SJSA1 (cell line): ENCODE measurements around the gene APOC3. TPM values are rescaled to one million over a fixed set of nuclear protein-coding genes. Genes with fewer than 3 reads are reported as not detected.
"Not testable (repeated sequence)": the region's sequence is repeated elsewhere in the genome, so short reads cannot be mapped to it uniquely, and the experiment has no call there.

Experiments used
- DNase-seq, 2 experiments: peaks; one replicate each; pipeline ENCODE4 v3.0.0-alpha.2; 2015 to 2020; ENCODE audit warnings: low spot score in 2 of 2, low read depth in 1 of 2
- H3K27ac ChIP-seq: fragments of 250-450 bp; sonication (Bioruptor Pico); 2 replicates; pipeline ENCODE4 v1.5.1; 2020; ENCODE audit warnings: mild to moderate bottlenecking, moderate library complexity
- H3K27me3 ChIP-seq: fragments of 250-450 bp; sonication (Bioruptor Pico); replicated peaks from 2 replicates; pipeline ENCODE4 v1.5.1; 2020; ENCODE audit warnings: mild to moderate bottlenecking, moderate library complexity
- H3K36me3 ChIP-seq: fragments of 250-450 bp; sonication (Bioruptor Pico); 2 replicates; pipeline ENCODE4 v1.5.1; 2020; ENCODE audit warnings: mild to moderate bottlenecking
- H3K4me1 ChIP-seq: fragments of 250-450 bp; sonication (Bioruptor Pico); replicated peaks from 2 replicates; pipeline ENCODE4 v1.6.1; 2021; ENCODE audit warnings: mild to moderate bottlenecking
- H3K4me3 ChIP-seq: fragments of 250-450 bp; sonication (Bioruptor Pico); 2 replicates; pipeline ENCODE4 v1.5.1; 2020; ENCODE audit warnings: mild to moderate bottlenecking
- H3K9me3 ChIP-seq: fragments of 250-450 bp; sonication (Bioruptor Pico); replicated peaks from 2 replicates; pipeline ENCODE4 v1.5.1; 2020; ENCODE audit warnings: mild to moderate bottlenecking
- total RNA-seq: library from RNA; depleted of rRNA; stranded (reverse); fragments of >200 nt; shearing (Covaris generic); gene quantifications from 2 replicates; pipeline ENCODE4 v1.2.3, GENCODE V29; 2014

APOC3 gene
- total RNA-seq, 1 experiment from 2014 or later: not detected

DNA sequence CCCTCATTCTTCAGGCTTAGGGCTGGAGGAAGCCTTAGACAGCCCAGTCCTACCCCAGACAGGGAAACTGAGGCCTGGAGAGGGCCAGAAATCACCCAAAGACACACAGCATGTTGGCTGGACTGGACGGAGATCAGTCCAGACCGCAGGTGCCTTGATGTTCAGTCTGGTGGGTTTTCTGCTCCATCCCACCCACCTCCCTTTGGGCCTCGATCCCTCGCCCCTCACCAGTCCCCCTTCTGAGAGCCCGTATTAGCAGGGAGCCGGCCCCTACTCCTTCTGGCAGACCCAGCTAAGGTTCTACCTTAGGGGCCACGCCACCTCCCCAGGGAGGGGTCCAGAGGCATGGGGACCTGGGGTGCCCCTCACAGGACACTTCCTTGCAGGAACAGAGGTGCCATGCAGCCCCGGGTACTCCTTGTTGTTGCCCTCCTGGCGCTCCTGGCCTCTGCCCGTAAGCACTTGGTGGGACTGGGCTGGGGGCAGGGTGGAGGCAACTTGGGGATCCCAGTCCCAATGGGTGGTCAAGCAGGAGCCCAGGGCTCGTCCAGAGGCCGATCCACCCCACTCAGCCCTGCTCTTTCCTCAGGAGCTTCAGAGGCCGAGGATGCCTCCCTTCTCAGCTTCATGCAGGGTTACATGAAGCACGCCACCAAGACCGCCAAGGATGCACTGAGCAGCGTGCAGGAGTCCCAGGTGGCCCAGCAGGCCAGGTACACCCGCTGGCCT is 641 bp downstream of the APOC3 start:
- no peak overlapping the region for H3K4me3 ChIP-seq
- H3K27ac ChIP-seq: no peak overlapping the region
- peaks cover 3% of the 10 kb centered on the region for H3K4me1 ChIP-seq
- no peaks in the 10 kb centered on the region for H3K27me3 ChIP-seq
- H3K9me3 ChIP-seq: no peaks in the 10 kb centered on the region
- H3K36me3 ChIP-seq: no peaks in the 10 kb centered on the region
- DNase-seq: no peak

GRCh38 chr11:116831790-116832349 is 2.2 kb downstream of the APOC3 start:
- Histone ChIP-seq H3K4me3 (no peak overlapping the region), H3K4me1 (peaks cover 12% of the 10 kb centered on the region), H3K27me3 (no peaks in the 10 kb centered on the region), H3K36me3 (no peaks in the 10 kb centered on the region), H3K9me3 (no peaks in the 10 kb centered on the region), H3K27ac (no peak overlapping the region)
- DNase-seq: no peak

GRCh38 chr11:116832350-116833290 is 2.9 kb downstream of the APOC3 start:
- Histone ChIP-seq H3K4me1 (peaks cover 12% of the 10 kb centered on the region), H3K27me3 (no peaks in the 10 kb centered on the region), H3K27ac (no peak overlapping the region), H3K36me3 (no peaks in the 10 kb centered on the region), H3K9me3 (no peaks in the 10 kb centered on the region), H3K4me3 (no peak overlapping the region)
- DNase-seq: no peak

DNA sequence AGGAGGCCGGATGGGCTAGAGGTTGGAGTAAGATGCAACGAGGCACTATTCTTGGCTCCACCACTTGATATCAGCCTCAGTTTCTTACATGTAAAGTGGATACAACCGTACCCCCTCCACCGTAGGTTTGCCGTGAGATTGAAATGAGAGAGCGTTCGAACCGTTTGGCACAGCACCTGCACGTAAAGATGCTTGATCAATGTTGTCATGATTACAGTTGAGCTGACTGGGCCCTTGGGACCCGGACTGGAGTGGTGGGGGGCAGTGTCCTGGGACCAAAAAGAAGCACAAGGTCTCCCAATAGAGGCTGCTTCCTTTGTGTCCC is 3.7 kb downstream of the APOC3 start:
- H3K27ac ChIP-seq: no peak overlapping the region
- no peak overlapping the region for H3K4me3 ChIP-seq
- H3K9me3 ChIP-seq: no peaks in the 10 kb centered on the region
- peaks cover 12% of the 10 kb centered on the region for H3K4me1 ChIP-seq
- H3K36me3 ChIP-seq: no peaks in the 10 kb centered on the region
- no peaks in the 10 kb centered on the region for H3K27me3 ChIP-seq
- no peak for DNase-seq

DNA sequence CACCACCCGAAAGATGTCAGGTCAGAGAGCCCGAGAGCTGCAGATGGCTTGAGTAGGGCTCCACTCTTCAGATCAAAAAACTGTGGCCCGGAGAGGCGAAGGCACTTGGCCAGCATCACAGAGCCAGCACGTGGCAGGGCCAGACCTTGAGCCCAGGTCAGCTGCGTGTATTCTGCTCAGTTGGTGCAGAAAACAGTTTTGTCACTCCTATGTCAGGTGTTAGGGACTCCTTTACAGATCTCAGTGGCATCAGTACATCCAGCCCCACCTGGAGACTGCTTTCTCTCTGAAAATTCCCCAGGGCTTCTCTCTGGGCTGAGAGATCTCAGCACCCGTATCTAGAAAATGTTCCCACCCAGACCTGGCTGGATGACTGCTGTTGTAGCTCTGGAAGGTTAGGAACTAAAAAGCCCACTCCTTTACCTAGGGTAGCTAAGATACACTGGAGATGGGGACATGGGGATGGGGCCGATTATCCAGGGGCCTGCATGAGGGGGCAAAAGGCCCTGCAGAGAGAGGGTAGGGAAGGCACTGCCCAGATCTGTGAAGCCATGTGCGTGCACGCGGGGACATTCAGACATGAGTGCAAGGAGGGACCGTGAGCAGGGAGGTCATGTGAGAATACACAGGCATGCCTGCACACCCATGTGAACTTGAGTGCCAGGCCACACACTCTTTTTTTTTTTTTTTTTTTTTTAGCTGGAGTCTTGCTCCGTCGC is 4.3 kb downstream of the APOC3 start:
- no peaks in the 10 kb centered on the region for H3K9me3 ChIP-seq
- H3K4me3 ChIP-seq: no peak overlapping the region
- H3K36me3 ChIP-seq: no peaks in the 10 kb centered on the region
- no peaks in the 10 kb centered on the region for H3K27me3 ChIP-seq
- H3K4me1 ChIP-seq: peaks cover 12% of the 10 kb centered on the region
- no peak for DNase-seq
- H3K27ac ChIP-seq: no peak overlapping the region

DNA sequence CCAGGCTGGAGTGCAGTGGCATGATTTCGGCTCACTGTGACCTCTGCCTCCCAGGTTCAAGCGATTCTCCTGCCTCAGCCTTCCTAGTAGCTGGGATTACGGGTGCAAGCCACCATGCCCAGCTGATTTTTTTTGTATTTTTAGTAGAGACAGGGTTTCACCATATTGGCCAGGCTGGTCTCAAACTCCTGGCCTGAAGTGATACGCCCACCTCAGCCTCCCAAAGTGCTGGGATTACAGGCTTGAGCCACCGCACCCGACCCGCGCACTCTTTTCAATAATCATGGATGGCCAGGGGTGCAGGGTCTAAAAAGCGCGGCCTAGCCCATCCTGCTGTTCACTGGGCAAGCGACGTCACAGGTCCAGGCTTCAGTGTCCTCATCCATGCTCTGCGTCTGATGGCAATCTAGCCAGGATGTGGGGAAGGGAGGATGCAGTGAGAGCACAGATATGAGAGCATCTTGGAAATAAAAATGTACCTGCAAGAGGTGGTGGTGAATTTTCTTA is 4.9 kb downstream of the APOC3 start:
- not testable (repeated sequence) for H3K4me3 ChIP-seq, H3K27ac ChIP-seq, H3K36me3 ChIP-seq, H3K27me3 ChIP-seq, DNase-seq, H3K9me3 ChIP-seq
- H3K4me1 ChIP-seq: peaks cover 12% of the 10 kb centered on the region

DNA sequence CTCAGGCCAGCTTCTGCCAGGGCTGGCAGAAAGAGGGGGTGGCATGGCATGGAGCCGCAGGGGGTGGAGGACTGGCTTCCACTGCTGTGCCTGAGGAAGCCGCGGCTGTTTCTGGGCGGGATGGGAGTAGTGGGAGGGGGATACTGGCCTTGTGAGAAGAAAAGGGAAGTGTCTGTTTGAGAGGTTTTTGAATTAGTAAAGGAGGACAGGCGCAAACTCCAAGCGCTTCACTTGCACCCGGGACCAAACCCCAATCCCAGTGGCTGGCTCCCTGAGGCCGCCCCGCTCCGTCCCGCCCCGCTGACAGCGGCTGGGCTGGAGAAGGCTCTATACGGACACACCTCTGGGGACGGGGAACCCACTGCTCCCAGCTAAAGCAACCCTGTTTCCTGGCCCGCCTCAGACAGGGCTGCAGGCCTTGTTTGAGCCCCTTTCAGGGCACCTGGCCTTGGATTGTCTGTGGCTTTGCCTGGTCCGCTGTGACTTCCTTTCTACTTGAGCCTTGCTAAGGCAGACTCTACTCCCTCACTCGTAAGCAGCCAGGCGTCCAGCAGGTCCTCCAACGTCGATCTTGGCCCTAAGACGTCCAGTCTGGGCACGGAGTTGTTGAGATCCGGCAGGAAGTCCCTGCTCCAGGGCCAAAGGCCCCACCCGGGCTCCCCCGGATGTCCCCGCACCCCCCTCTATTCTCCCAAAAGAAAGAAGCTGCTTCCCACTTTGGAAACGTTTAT is 5.5 kb downstream of the APOC3 start:
- DNase-seq: no peak
- H3K4me1 ChIP-seq: peaks cover 12% of the 10 kb centered on the region
- H3K4me3 ChIP-seq: peak overlapping the region; percentile 8; the same call in 1 of the 2 replicates
- H3K27ac ChIP-seq: peak overlapping the region; percentile 24; the same call in 1 of the 2 replicates
- no peaks in the 10 kb centered on the region for H3K27me3 ChIP-seq
- no peaks in the 10 kb centered on the region for H3K9me3 ChIP-seq
- no peaks in the 10 kb centered on the region for H3K36me3 ChIP-seq

- peaks cover 12% of the 10 kb centered on the region for H3K4me1 ChIP-seq
- no peaks in the 10 kb centered on the region for H3K36me3 ChIP-seq
- peak; percentile 73 to 87 for DNase-seq
- H3K27ac ChIP-seq: peak overlapping the region; percentile 24; the same call in 1 of the 2 replicates
- peak overlapping the region; percentile 8; the same call in 1 of the 2 replicates for H3K4me3 ChIP-seq
- H3K27me3 ChIP-seq: no peaks in the 10 kb centered on the region
- no peaks in the 10 kb centered on the region for H3K9me3 ChIP-seq
Measured at GRCh38 chr11:116835791-116836631, 6.3 kb downstream of the APOC3 start.

- Histone ChIP-seq H3K27ac (no peak overlapping the region), H3K36me3 (no peaks in the 10 kb centered on the region), H3K4me3 (no peak overlapping the region), H3K4me1 (peaks cover 12% of the 10 kb centered on the region), H3K27me3 (no peaks in the 10 kb centered on the region), H3K9me3 (no peaks in the 10 kb centered on the region)
- DNase-seq: no peak
Measured at GRCh38 chr11:116836632-116836991, 6.9 kb downstream of the APOC3 start.

DNA sequence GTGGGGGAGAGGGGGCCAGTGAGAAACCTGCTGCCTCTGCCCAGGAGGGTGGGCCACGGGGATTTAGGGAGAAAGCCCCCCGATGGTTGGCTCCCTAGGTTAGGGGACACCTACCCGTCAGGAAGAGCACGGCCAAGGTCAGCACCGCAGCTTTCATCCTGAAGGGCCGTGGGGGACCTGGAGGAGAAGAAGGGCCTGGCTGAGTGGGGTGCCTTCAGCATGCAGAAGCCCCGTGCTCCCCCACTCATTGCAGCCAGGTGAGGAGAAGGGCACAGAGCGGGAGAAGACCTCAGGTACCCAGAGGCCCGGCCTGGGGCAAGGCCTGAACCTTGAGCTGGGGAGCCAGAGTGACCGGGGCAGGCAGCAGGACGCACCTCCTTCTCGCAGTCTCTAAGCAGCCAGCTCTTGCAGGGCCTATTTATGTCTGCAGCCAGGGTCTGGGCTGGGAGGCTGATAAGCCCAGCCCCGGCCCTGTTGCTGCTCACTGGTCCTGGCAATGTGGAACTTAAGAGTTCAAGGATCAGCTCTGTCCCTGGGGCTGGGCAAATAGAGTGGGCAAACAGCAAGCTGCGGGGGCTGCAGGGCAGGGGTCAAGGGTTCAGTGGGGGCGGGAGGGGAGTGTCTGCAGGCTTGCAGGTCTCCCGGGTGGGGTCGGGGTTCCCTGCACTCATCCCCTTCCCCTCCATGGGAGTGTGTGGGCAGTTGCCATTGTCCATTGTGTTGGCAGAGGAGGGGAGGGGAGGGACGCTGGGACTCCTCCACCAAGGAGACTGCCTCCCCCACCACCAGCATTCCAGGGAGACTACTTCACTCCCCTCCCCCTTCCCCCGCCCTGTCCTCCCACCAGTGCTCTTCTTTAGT is 7.8 kb downstream of the APOC3 start, which contains the start of gene APOA1:
APOA1 (minus strand) TSS at position 392 of the 861 bp plus-strand sequence; CDS start at position 157, 235 bp downstream.
- DNase-seq: no peak
- Histone ChIP-seq H3K27me3 (no peaks in the 10 kb centered on the region), H3K9me3 (no peaks in the 10 kb centered on the region), H3K4me3 (no peak within 1 kb of the TSS), H3K4me1 (peaks cover 12% of the 10 kb centered on the region), H3K27ac (no peak within 1 kb of the TSS), H3K36me3 (no peaks in the 10 kb centered on the region)

DNA sequence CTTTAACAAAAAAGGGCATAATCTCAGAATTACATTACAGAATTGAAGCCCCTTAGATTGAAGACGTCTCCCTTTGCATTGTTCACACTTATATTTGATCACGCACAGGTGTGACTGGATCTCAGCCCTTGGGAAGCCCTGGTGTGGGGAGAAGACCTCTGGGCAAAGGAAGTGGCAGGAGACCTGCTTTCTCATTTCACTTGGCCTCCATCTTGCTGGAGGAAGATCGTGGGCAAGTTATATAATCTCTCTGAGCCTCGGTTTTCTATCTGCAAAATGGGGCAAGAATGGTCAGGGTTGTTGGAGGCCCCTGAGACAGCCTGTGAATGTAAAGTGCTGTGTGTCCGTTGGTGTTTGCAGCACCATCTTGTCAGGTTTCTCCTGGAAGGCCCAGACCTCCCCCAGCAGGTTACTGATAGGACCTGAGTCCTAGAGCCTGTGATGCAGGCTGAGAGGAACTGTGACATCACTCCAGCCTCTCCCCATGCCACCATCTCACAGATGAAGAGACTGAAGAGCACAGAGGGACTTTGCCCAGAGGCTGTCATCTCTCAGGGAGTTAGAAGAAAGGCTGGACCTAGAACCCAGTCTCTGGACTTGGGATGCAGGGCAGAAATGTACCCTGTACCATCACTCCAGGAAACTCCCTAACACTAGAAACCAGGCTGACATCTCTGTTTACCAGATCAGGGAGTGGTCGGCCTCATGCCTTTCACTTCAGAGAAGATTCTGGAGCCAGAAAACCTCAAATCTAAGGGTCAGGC is 8.8 kb downstream of the APOC3 start:
- no peaks in the 10 kb centered on the region for H3K27me3 ChIP-seq
- H3K27ac ChIP-seq: no peak overlapping the region
- no peak overlapping the region for H3K4me3 ChIP-seq
- H3K9me3 ChIP-seq: no peaks in the 10 kb centered on the region
- no peaks in the 10 kb centered on the region for H3K36me3 ChIP-seq
- DNase-seq: no peak
- peaks cover 12% of the 10 kb centered on the region for H3K4me1 ChIP-seq
